Duodenal mucosa (tissue), 2 donors: ENCODE measurements around the gene NRXN3.

ENCODE experiments used
- H3K27ac ChIP-seq: one replicate; pipeline ENCODE4 v1.7.0; 2013; ENCODE audit warnings: low read depth, low read length
- H3K27me3 ChIP-seq, 2 donors: one replicate each; pipeline ENCODE4 v1.7.0; 2013; ENCODE audit warnings: low read length in 2 of 2, control low read depth in 1 of 2; ENCODE audit not compliant: insufficient read depth in 2 of 2, control insufficient read depth in 1 of 2
- H3K36me3 ChIP-seq, 2 donors: one replicate each; pipeline ENCODE4 v1.7.0; 2013; ENCODE audit warnings: low read length in 2 of 2, control low read depth in 1 of 2; ENCODE audit not compliant: insufficient read depth in 2 of 2, control insufficient read depth in 1 of 2
- H3K4me1 ChIP-seq, 2 donors: one replicate each; pipeline ENCODE4 v1.7.0; 2013; ENCODE audit warnings: low read length in 2 of 2, control low read depth in 1 of 2; ENCODE audit not compliant: insufficient read depth in 2 of 2, control insufficient read depth in 1 of 2
- H3K4me3 ChIP-seq, 2 donors: one replicate each; pipeline ENCODE4 v1.7.0; 2013; ENCODE audit warnings: low read length in 2 of 2, low read depth in 1 of 2
- H3K9ac ChIP-seq, 2 donors: one replicate each; pipeline ENCODE4 v1.7.0; 2013; ENCODE audit warnings: low read length in 2 of 2, low read depth in 1 of 2
- H3K9me3 ChIP-seq, 2 donors: one replicate each; pipeline ENCODE4 v1.7.0; 2013; ENCODE audit warnings: low read length in 2 of 2, control low read depth in 1 of 2; ENCODE audit not compliant: control insufficient read depth in 1 of 2

NRXN3 gene

DNA sequence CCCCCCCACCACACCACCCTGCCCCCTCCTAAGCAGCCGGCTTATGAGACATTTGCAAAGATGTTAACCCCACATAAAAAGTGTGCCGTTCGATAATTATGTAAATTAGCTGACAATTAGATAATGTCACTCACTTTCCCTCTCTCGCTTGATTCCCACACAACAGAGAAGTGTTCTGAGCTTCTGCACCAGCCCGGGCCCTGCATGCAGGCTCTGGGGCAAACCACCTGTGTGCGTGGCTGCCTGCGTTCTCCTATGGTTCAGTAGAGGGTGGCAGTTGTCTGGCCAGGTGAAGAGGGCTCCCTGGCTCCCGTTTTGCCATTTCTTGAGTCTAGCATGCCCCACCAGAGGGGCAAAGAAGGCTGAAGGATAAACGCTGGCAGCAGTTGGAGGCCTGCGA is 68.0 kb downstream of the NRXN3 start:
- H3K27ac ChIP-seq = no peak overlapping the region
- H3K4me3 ChIP-seq = no peak overlapping the region
- no peaks in the 10 kb centered on the region for H3K4me1 ChIP-seq

DNA sequence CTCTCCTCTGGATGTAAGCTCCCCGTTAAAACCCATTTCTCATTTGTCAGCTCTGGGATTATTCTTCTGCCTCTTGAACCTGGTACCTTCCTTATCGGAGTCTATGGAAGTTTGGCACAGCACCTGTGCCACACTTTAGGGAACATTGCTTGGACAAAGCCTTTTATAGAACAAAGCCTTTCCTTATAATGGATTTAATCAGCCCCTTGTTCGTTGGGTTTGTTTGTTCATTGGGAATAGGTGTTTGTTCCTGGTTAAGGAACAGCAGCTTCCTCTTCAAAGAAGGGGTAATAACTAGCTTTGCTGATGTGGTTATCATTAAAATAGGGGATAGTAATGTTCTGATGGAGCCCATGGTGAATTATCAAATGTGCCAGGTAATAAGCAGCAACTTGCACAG is 70.4 kb downstream of the NRXN3 start:
- H3K4me1 ChIP-seq = no peaks in the 10 kb centered on the region
- H3K27ac ChIP-seq = no peak overlapping the region
- H3K4me3 ChIP-seq = no peak overlapping the region
- no peaks in the 10 kb centered on the region for H3K9me3 ChIP-seq
- no peaks in the 10 kb centered on the region for H3K36me3 ChIP-seq
- H3K27me3 ChIP-seq = no peaks in the 10 kb centered on the region
- H3K9ac ChIP-seq = no peak overlapping the region

More for the DNA sequence above, 68.0 kb downstream of the NRXN3 start:
- Histone ChIP-seq H3K27me3 (no peaks in the 10 kb centered on the region), H3K9ac (no peak overlapping the region), H3K9me3 (no peaks in the 10 kb centered on the region), H3K36me3 (no peaks in the 10 kb centered on the region)

DNA sequence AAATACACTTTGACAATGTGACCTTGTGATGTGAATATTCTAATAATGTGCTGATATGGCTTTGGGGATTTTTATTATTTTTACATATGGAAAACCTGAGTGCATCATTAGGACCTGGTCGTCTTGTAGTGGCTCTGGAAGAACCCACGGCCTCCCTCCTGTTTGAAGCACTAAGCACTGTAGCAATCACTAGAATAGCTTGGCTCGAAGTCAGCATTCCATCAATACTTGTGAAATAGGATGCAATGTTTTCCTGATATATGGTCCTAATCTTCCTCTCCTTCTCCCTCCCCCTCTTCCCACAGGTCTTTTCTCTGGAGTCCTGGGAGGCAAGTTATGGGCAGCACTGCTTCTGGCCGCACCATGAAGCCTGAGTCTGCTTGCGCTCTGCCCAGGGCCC is 71.9 kb downstream of the NRXN3 start:
- Histone ChIP-seq H3K27me3 (no peaks in the 10 kb centered on the region), H3K27ac (no peak overlapping the region), H3K4me1 (no peaks in the 10 kb centered on the region), H3K36me3 (no peaks in the 10 kb centered on the region), H3K9me3 (no peaks in the 10 kb centered on the region), H3K9ac (no peak overlapping the region), H3K4me3 (no peak overlapping the region)

DNA sequence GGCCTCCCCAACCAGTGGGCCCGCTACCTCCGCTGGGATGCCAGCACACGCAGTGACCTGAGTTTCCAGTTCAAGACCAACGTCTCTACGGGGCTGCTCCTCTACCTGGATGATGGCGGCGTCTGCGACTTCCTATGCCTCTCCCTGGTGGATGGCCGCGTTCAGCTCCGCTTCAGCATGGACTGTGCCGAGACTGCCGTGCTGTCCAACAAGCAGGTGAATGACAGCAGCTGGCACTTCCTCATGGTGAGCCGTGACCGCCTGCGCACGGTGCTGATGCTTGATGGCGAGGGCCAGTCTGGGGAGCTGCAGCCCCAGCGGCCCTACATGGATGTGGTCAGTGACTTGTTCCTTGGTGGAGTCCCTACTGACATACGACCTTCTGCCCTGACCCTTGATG is 73.0 kb downstream of the NRXN3 start:
- Histone ChIP-seq H3K36me3 (no peaks in the 10 kb centered on the region), H3K9ac (no peak overlapping the region), H3K4me3 (no peak overlapping the region)

DNA sequence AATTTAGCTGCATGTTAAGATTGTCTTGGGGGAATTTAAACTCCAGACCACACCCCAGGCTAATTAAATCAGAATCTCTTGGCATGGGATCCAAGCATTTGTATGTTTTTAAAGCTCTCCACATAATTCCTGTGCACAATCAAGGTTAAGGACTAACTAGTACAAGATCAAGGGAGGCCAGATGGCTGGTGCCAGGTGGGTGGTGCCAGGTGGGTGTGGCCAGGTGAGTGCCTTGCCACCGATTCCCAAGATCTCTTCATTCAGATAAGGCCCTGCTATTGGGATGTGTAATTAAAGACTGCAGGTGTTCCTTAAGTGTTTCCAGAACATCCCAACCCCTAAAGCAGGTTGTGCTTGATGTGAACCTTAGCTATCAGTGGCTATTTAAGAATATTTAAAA is 75.1 kb downstream of the NRXN3 start:
- no peak overlapping the region for H3K27ac ChIP-seq
- no peak overlapping the region for H3K9ac ChIP-seq
- no peak overlapping the region for H3K4me3 ChIP-seq
- no peaks in the 10 kb centered on the region for H3K9me3 ChIP-seq
- H3K4me1 ChIP-seq = no peaks in the 10 kb centered on the region
- no peaks in the 10 kb centered on the region for H3K27me3 ChIP-seq
- no peaks in the 10 kb centered on the region for H3K36me3 ChIP-seq

More for the DNA sequence above, 73.0 kb downstream of the NRXN3 start:
- no peaks in the 10 kb centered on the region for H3K4me1 ChIP-seq
- no peaks in the 10 kb centered on the region for H3K9me3 ChIP-seq
- H3K27ac ChIP-seq = no peak overlapping the region
- H3K27me3 ChIP-seq = no peaks in the 10 kb centered on the region

DNA sequence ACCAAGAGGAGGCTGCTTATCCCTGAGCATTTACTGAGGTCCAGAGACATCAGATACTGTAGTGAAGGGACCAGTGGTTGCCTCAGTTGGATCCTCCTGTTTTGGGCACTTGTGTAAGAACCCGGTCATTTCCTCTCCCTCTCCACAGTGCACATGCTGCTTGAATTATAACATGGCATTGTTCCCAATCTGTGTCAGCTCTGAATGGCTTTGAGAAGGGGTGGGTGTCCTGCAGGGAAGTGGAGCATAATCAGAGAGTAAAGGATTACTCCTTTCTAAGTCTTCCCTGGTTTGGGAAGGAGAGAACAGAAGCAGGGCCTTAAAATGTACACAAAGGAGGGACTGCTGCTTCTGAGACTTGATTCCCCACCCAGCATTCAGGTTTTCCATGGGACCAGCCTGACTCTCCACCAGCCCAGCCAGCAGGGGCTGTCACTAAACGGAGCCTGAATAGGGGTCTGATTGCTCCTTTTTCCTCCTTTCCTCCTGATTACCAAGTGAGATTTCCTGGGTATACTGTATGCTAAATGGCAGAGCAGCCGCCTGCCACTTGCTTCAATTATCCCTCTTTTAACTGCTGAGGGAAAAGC is 78.4 kb downstream of the NRXN3 start:
- H3K4me1 ChIP-seq = no peaks in the 10 kb centered on the region
- no peak overlapping the region for H3K27ac ChIP-seq
- H3K9me3 ChIP-seq = no peaks in the 10 kb centered on the region
- H3K36me3 ChIP-seq = no peaks in the 10 kb centered on the region
- no peaks in the 10 kb centered on the region for H3K27me3 ChIP-seq
- H3K4me3 ChIP-seq = no peak overlapping the region
- H3K9ac ChIP-seq = no peak overlapping the region

DNA sequence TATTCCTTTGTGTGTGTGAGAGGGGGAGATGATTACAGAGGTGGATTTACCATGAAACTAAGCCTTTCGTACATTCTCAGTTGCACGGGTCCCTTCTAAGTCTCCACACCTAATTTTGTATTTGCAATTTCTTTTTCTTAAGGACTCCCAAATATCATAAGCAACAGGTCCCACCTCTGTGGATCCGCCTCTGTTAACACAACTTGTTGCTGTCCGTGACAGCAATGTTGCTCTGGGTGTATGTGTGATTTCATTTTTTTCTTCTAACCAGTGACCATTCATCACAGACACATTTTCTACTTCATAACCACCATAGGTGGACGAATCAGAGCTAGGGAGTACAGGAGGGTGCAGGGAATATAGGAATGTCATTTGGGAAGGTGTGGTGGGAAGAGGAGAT is 81.1 kb downstream of the NRXN3 start:
- H3K36me3 ChIP-seq = no peaks in the 10 kb centered on the region
- H3K4me1 ChIP-seq = no peaks in the 10 kb centered on the region
- no peaks in the 10 kb centered on the region for H3K27me3 ChIP-seq
- H3K9ac ChIP-seq = no peak overlapping the region
- H3K4me3 ChIP-seq = no peak overlapping the region
- H3K9me3 ChIP-seq = no peaks in the 10 kb centered on the region
- no peak overlapping the region for H3K27ac ChIP-seq

DNA sequence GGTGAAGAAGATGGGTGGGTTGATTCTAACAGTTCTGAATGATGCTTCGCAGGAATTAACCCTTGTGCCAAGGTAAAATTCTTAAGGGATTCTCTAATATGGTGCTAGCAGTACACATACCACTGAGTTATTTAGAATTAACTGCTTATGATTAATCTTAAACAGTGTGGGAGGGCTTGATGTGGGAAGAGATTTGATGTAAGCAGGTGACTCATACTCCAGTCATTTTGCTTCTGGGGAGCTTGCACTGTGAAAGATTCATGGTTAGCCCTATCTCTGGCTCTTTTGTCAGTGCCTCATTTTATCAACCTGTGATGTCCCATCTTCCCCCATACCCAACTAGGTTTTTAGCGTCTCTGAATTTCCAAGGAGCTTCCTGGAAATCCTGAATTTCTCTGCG is 83.8 kb downstream of the NRXN3 start:
- H3K9ac ChIP-seq = no peak overlapping the region
- H3K4me1 ChIP-seq = no peaks in the 10 kb centered on the region
- H3K27ac ChIP-seq = no peak overlapping the region

DNA sequence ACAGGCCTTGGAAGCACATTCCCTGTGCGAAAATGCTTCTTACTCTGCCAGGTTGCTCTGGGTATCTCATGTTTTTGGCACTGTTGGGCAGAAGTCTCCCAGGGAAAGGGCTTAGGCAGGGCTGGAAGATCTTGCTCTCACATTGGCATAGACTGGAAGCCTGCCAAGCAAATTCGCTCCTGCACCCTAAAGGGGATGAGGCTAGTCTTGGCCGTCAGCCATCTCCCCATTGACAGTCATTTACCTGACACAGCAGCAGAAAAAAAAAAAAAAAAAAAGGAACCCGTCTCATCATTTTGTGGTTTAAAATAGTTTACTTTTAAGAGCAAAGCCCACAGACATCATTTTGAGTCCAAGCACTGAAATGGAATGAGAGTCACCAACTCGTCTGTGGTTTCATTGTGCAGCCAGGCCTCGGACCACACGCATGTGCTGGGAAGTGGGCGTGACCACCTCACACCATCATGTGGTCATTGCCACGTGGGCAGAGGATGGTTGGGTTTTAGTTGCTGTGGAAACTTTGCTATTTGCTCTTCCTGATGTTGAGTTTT is 84.8 kb downstream of the NRXN3 start:
- no peak overlapping the region for H3K4me3 ChIP-seq
- H3K36me3 ChIP-seq = no peaks in the 10 kb centered on the region
- no peak overlapping the region for H3K9ac ChIP-seq
- no peak overlapping the region for H3K27ac ChIP-seq
- no peaks in the 10 kb centered on the region for H3K4me1 ChIP-seq
- H3K27me3 ChIP-seq = no peaks in the 10 kb centered on the region
- H3K9me3 ChIP-seq = no peaks in the 10 kb centered on the region

More for the DNA sequence above, 83.8 kb downstream of the NRXN3 start:
- Histone ChIP-seq H3K36me3 (no peaks in the 10 kb centered on the region), H3K27me3 (no peaks in the 10 kb centered on the region), H3K4me3 (no peak overlapping the region), H3K9me3 (no peaks in the 10 kb centered on the region)

DNA sequence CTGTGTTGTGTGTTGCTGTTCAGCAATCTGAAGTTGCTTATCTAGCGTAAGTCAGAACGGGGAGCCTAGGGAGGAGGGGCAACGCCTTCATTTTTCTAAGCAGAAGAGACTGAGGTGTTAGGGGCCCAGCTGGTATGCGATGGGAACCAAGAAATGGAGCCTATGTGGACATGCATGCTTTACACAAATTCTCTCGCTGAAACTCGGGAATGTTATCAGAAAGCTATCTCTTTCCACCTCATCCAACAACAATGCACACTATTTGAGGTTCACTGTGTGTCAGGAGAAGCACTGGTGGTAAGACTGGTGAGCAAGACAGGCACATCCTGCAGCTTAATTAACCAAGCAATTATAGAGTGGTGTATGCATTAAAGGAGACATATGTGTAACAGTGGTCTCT is 89.7 kb downstream of the NRXN3 start:
- Histone ChIP-seq H3K4me1 (no peaks in the 10 kb centered on the region), H3K9ac (no peak overlapping the region), H3K4me3 (no peak overlapping the region), H3K27me3 (no peaks in the 10 kb centered on the region), H3K36me3 (no peaks in the 10 kb centered on the region), H3K9me3 (no peaks in the 10 kb centered on the region), H3K27ac (no peak overlapping the region)
